NCI-H1105 (cell line): ENCODE data around the gene RBM10.

ENCODE experiments used
- DNase-seq: peaks from one replicate; lab custom pipeline; 2025; lab: John Stamatoyannopoulos, UW

RBM10 gene

GRCh38 chrX:47235691-47236103 lies 90.7 kb downstream of the RBM10 start:
- DNase-seq: no peak
